AML-193 (cell line): Measurements from ENCODE around the gene COMMD2.

Source experiments
- DNase-seq, 2 experiments: peaks; one replicate each; lab custom pipeline; 2025; lab: John Stamatoyannopoulos, UW

Gene COMMD2

GRCh38 chr3:149702691-149703441 lies 49.4 kb downstream of the COMMD2 start:
- no peak for DNase-seq

GRCh38 chr3:149701977-149702350 lies 50.3 kb downstream of the COMMD2 start:
- DNase-seq: no peak

- no peak for DNase-seq
These were observed 50.9 kb downstream of the COMMD2 start for GRCh38 chr3:149701206-149701976.
